ENCODE results near the gene PPP1R14D.

- TF ChIP-seq, protein P1, sequence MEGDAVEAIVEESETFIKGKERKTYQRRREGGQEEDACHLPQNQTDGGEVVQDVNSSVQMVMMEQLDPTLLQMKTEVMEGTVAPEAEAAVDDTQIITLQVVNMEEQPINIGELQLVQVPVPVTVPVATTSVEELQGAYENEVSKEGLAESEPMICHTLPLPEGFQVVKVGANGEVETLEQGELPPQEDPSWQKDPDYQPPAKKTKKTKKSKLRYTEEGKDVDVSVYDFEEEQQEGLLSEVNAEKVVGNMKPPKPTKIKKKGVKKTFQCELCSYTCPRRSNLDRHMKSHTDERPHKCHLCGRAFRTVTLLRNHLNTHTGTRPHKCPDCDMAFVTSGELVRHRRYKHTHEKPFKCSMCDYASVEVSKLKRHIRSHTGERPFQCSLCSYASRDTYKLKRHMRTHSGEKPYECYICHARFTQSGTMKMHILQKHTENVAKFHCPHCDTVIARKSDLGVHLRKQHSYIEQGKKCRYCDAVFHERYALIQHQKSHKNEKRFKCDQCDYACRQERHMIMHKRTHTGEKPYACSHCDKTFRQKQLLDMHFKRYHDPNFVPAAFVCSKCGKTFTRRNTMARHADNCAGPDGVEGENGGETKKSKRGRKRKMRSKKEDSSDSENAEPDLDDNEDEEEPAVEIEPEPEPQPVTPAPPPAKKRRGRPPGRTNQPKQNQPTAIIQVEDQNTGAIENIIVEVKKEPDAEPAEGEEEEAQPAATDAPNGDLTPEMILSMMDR (IDR thresholded peaks at IDR 0.05) = no peak
- TF ChIP-seq POLR2A (IDR thresholded peaks at IDR 0.05) (no peak), POLR2AphosphoS5 (IDR thresholded peaks at IDR 0.05) (no peak)
Observed at GRCh38 chr15:40766906-40767837, 61.3 kb downstream of the PPP1R14D start.

All from gastroesophageal sphincter (tissue), 3 donors.